ENCODE data around the gene BCL11B.

The BCL11B gene

DNA sequence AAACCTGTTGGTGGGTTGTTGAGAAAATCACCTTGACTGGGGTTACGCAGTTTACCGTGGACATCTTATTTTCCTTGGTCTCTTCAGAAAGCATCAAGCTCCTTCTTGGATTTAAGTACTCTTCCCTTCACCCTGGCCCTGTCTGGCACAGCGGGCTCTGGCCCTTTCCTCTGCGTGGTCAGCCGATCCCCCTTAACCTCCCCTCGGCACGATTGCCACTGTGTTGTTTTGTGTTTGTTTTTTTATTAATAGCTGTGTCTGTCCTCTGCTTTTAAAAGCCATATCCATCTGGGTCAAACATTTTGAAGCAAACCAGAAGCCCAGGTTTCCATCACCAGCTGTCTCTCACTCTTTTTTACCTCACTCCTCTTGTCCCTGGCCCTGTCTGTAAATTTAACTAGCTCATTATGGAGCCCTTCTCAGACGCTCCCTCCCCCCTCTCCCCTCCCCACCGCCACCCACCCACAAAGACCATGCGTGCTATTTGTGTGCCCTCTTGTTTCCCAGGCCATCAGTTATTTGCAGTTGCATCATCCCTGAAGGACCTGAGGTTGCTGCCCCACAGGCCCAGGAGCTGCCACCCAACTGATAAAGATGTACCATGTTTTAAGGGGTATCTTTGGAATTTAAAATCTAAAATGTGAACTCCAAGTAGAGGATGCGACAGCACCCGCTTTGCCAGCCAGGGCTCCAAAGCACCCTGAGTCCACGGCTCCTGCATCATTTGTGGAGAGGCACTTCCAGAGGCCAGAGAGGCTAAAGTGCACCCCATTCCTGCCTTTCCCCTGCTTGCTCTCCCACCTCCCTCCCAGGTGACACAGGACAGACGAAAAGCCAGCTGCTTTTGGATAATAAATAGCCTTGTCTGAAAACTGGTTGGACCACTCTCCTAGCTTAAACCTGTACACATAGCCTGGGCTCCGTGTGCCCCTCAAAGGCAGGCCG is 3.9 kb downstream of the BCL11B start:
- DNase-seq (ENCODE audit: low spot score): no peak

DNA sequence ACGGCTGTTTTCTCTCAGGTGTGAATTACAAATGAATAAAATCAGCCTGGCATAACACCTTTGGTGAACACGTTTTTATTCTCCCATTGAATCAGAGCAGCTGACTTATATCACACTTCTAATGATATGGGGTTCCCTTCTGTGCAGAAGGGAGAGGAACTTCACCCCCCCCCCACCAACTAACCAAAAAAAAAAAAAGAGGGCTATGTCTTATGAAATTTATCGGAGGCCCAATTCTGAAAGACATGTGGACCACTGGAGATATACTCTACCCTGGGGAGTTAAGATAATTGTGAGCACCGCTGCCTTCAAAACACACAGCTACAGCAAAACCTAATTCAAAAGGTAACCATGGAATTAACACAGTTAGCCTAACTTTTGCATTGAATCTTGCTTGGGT is 4.6 kb downstream of the BCL11B start:
- DNase-seq (ENCODE audit: low spot score): no peak

- peak; percentile 6 for DNase-seq (ENCODE audit: low spot score)
Measured at GRCh38 chr14:99266181-99267178, 5.5 kb downstream of the BCL11B start.

DNA sequence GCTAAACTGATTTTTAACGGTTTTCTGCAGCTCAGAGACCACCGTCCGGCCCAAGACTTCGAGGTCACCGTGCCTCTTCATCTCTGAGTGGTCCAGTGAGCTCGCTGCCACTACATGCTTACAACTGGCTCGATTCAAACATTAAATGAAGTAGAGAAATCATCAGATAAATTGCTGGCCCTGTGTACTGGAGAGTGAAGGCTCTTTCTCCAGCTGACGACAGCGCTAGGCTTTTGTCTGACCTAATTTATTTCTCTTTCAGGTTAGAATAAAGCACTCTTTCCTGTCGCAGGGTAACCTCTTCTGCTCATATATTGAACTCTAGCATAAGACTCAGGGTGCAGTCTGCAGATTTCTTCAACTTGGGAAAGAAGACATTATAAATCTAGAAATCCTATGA is 6.4 kb downstream of the BCL11B start:
- no peak for DNase-seq (ENCODE audit: low spot score)

DNA sequence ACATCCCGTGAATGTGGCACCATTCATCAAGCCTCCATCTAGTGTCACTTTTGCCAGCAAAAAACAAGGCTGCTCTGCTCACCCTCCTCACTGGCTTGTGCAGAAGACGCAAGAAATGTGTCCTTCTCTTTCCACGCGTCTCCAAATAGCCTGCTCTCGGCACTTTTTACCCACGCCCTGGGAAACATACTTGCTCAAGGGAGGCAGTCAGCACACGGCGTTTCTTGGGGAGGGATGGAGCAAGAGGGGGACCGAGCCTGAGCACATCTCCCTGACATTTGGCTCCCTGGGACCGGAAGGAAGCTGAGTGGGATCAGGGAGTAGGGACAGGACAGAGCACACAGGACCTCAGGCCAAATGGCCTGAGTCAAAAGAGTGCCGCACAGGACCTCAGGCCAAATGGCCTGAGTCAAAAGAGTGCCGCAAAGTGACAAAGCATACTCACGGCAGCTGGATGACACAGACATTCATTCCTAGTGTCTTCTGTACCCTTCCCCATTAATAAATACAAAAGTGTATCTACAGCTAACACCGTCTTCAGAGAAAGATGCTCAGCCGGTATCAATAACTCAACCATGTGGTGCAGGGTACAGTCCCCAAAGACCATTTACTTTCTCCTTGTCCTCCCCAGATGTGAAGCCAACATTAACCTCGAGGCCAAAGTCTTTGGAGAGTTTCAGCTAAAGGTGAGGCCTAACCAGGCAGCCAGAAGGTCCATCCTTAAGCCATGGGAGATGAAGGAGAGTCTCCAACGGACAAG is 7.1 kb downstream of the BCL11B start:
- DNase-seq (ENCODE audit: low spot score): no peak

GRCh38 chr14:99263564-99264330 is 8.2 kb downstream of the BCL11B start:
- no peak for DNase-seq (ENCODE audit: low spot score)

GRCh38 chr14:99262977-99263448 is 9.0 kb downstream of the BCL11B start:
- DNase-seq (ENCODE audit: low spot score): no peak

DNA sequence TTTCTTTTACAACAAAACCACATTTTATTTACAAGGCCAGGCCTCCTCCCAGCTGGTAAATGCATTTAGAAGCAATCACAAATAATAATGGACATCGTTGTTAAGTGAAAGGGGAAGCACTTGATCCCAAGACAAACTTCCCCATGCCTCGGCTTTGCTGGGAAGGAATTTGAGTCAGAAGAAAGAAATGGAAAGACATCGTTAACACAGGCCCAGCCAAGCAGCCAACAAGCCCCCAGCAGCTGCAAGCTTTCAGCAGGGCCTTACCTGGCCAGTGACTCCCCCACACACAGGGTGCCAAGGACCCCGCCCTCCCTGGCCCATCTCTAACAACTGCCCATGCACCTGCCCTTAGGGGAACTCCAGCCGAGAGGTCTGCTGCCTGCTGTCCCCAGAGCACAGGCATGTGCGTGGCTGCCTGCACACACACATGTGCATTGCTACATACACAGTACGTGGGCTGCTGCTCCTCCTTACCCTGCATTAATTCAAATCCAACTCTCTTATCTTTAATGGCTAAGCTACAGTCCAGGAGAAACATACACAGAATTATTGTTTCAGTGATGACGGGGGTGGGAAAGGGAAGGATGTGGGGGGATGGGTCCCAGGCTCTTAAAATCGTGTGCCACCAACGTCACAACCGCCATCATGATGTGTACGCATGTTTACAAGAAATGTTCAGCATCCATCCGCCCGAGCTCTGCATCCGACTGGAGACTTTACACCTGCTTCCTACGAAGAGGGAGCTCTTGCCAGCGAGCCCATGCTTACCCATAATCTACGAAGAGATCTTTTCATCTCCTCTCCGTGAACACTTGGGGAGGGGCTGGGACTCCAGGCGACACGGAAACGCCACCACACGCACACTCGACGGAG is 9.8 kb downstream of the BCL11B start:
- no peak for DNase-seq (ENCODE audit: low spot score)

DNA sequence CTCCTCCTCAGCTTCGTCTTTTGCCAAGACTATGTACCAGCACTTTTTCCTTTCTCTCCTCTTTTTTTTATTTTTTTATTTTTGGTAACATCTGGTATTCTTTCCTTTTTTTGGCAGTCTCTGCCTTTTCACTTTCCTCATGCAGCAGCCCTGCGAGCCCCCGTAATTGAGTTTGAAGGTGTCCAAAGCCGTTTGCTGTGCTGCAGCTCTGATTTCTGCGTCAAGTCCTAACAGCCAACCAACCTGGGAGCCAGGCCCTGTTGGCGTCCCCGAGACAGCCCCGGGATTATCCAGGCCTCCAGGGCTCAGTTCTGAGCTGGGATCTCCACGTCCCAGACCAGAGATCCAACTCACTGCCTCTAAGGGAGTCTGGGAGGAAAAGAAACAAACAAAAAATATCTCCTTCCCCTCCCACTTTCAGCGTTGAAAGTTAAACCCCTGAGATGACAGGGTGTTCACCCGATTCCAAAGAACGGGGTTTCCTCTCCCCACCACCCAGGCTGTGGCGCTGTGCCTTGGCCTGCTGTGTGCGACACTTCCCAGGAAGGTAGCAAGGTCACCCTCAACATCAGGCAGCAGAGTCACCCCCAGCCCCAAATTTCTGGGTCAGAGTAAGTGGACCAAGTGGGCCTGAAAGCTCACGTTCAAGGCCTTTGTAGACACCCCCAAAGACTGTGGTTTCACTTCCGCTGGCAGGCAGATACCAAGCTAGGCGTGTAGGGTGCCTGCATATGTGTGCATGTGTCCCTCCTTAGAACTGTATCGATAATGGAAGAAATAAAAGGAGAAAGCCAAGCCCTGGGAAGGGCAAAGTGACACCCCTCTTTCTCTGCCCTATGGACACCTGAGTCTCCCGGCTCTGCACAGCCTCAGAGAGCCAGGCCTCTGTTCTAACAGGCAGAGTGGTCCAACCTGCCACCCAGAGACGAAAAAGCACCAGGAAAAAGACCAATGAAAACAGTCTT is 11.1 kb downstream of the BCL11B start:
- DNase-seq (ENCODE audit: low spot score): no peak

DNA sequence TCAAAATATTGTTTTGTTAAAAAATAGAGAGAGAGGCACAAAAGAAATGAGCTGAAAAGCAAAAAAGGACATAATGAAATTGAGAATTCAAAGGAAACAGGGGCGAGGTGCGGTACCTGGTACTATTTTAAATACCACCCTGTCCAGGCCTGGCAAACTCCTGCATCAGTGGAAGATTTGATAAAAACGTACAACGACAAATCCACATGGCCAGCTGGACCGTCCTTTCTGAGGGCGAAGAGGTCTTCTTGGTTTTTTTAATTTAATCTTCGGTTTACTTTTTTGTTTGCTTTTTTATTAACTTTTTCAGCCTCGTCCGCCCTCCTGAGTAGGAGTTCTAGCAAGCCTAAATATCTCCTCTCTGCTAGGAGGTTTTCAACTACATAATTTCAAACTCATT is 11.9 kb downstream of the BCL11B start:
- DNase-seq (ENCODE audit: low spot score): no peak

- DNase-seq (ENCODE audit: low spot score): no peak
Measured at GRCh38 chr14:99258876-99259726, 12.9 kb downstream of the BCL11B start.

DNA sequence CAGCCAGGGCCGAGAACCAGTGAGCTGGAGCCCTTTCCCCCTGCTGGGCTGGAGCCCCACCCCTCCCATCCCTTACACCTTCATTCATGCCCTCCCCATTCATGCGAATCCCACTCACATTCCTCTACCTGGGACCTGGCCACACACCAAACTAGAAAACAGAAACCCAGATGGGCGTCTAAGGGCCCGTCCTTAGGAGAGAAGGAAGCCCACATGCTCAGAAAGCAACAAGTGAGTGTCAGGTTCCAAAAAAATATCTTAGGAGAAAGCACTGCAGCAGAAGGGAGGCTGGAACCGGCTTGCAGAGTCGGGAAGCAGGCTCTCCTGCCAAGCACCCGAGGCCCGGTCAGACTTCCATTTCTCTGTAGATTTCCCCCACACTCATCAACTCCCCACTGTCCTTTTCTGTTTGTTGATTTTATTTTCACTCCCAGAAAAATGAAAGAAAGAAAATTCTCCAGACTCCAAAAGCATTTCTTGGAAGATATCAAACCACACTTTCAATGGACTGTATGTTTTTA is 13.6 kb downstream of the BCL11B start:
- no peak for DNase-seq (ENCODE audit: low spot score)

GRCh38 chr14:99257673-99258221 is 14.2 kb downstream of the BCL11B start:
- no peak for DNase-seq (ENCODE audit: low spot score)

DNA sequence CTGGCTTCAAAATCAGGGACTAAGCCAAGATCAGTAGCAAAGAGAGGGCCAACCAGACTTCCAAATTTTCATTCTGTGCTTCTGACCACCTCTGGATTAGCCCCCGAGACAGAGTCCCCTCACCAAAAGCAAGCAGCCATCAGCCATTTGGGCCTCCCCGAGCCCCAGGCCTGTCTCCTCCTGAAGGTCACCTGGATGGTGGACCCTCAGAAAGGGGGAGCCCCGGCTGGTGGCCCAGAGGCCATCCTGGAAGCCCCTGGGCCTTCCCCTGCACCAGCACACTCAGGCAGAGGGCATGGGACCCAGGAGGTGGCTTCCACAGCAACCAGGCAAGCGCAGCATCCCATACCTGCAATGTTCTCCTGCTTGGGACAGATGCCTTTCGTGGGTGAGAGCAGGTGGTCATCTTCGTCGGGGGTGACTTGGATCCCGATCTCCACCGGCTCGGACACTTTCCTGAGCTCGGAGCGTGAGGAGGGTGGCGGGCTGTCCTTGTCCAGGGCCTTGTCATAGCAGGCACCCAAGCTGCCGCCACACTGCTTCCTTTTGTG is 14.8 kb downstream of the BCL11B start:
- DNase-seq (ENCODE audit: low spot score): no peak

- DNase-seq (ENCODE audit: low spot score): no peak
Measured at GRCh38 chr14:99256483-99256874, 15.5 kb downstream of the BCL11B start.

DNA sequence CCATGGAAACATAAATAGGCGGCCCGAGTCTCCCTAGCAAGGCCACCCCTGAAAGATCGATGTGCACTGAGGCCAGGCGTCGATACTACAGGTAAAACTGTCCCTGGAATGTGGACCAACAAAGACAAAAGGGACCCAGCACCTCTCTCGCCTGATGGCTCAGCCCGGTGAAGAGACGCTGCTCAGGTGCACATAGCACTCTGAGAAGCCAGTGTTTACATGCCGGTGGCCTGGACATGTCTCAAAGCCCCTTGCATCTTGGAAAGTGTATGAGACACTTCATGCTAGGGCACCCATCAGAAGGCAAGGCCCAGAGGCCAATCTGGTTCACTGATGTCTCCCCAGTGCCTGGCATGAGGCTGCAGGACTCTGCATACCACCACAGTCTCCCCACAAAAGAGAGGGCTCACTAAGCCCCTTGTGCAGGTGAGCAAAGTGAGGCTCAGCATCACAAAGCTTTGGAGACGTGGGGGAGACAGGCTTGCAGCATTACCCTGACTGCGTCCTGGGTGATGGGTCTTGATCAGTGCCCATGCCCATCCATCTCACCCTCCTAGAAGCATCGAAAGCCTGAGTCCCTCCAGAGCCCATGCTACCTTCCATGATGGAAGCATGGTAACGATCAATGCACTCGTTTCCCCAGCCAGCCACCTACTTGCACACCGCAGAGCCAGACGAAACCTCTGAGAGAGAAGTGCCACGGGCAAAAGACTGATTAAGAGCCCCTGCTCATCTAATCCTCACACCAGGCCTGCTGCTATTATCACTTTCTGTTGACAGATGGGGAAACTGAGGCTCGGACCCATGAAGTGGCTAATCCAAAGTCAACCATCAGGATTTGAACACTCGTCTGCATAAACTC is 16.1 kb downstream of the BCL11B start:
- no peak for DNase-seq (ENCODE audit: low spot score)

All from hematopoietic multipotent progenitor cell treated with erythropoietin and hydrocortisone succinate and interleukin-3 and kit ligand, for 15 days (in vitro differentiated cells).